Stimulated activated CD4-positive, alpha-beta T cell treated with anti-CD3 and anti-CD28 coated beads, Interleukin-2, amount 100 ng/mL, for 24 hours (primary cell): ENCODE measurements around the gene PPHLN1.
"Not testable (repeated sequence)": the region's sequence is repeated elsewhere in the genome, so short reads cannot be mapped to it uniquely, and the experiment has no call there.

Experiments
- DNase-seq, 2 donors: peaks; one replicate each; pipeline ENCODE4 v3.0.0-alpha.2; 2020

The PPHLN1 gene

GRCh38 chr12:42372154-42372791 lies 46.3 kb downstream of the PPHLN1 start:
- peak in 1 of 2 donors; percentile 21 for DNase-seq

- DNase-seq: no peak
Observed at GRCh38 chr12:42373669-42374068, 47.7 kb downstream of the PPHLN1 start.

GRCh38 chr12:42380733-42381132 lies 54.8 kb downstream of the PPHLN1 start:
- no peak for DNase-seq

- no peak for DNase-seq
Observed at GRCh38 chr12:42382013-42382696, 56.2 kb downstream of the PPHLN1 start.

GRCh38 chr12:42385326-42385841 lies 59.4 kb downstream of the PPHLN1 start:
- no peak for DNase-seq

GRCh38 chr12:42386308-42386707 lies 60.3 kb downstream of the PPHLN1 start:
- no peak for DNase-seq

- not testable (repeated sequence) for DNase-seq
Observed at GRCh38 chr12:42388086-42388485, 62.1 kb downstream of the PPHLN1 start.

- DNase-seq: no peak
Observed at GRCh38 chr12:42394429-42394828, 68.5 kb downstream of the PPHLN1 start.

- DNase-seq: no peak
Observed at GRCh38 chr12:42396473-42397259, 70.7 kb downstream of the PPHLN1 start.

GRCh38 chr12:42402821-42403411 lies 76.9 kb downstream of the PPHLN1 start:
- DNase-seq: no peak

GRCh38 chr12:42407306-42407705 lies 81.3 kb downstream of the PPHLN1 start:
- no peak for DNase-seq

- no peak for DNase-seq
Observed at GRCh38 chr12:42409471-42409870, 83.5 kb downstream of the PPHLN1 start.

GRCh38 chr12:42410340-42410739 lies 84.4 kb downstream of the PPHLN1 start:
- no peak for DNase-seq

GRCh38 chr12:42420395-42420794 lies 94.4 kb downstream of the PPHLN1 start:
- no peak for DNase-seq

GRCh38 chr12:42421844-42422779 lies 96.1 kb downstream of the PPHLN1 start:
- no peak for DNase-seq

GRCh38 chr12:42422785-42423184 lies 96.8 kb downstream of the PPHLN1 start:
- no peak for DNase-seq

GRCh38 chr12:42426746-42427145 lies 100.8 kb downstream of the PPHLN1 start:
- no peak for DNase-seq

GRCh38 chr12:42428850-42429249 lies 102.9 kb downstream of the PPHLN1 start:
- DNase-seq: no peak

GRCh38 chr12:42432517-42433140 lies 106.7 kb downstream of the PPHLN1 start:
- no peak for DNase-seq

GRCh38 chr12:42440608-42441007 lies 114.6 kb downstream of the PPHLN1 start:
- DNase-seq: no peak

- DNase-seq: no peak
Observed at GRCh38 chr12:42442311-42442759, 116.4 kb downstream of the PPHLN1 start.
